HepG2 (cell line): ENCODE results near the gene SMIM8.

ENCODE experiments used
- EHMT2 ChIP-seq: fragments of 200-600 bp; sonication (generic); IDR thresholded peaks from 2 replicates; pipeline ENCODE4 v1.7.0; 2017; ENCODE audit warnings: antibody characterized with exemption, low read depth, low read length, borderline replicate concordance
- EZH2 ChIP-seq: conservative IDR thresholded peaks from 2 replicates; pipeline ENCODE4 v1.6.1; 2012; ENCODE audit warnings: mild to moderate bottlenecking, low read depth, low read length, moderate library complexity
- KDM4B ChIP-seq: sonication (generic); formaldehyde crosslinking; IDR thresholded peaks from 2 replicates; pipeline ENCODE4 v1.4.0; 2020; ENCODE audit warnings: missing genetic modification reagents
- POLR2AphosphoS2 ChIP-seq: IDR thresholded peaks from 2 replicates; pipeline ENCODE4 v1.6.1; 2011; ENCODE audit warnings: low read depth, low read length, improper control_type of control experiment
- RELA ChIP-seq: sonication (generic); formaldehyde crosslinking; IDR thresholded peaks from 2 replicates; pipeline ENCODE4 v1.4.0; 2020; ENCODE audit warnings: missing genetic modification reagents
- SOX5 ChIP-seq: IDR thresholded peaks from 2 replicates; pipeline ENCODE4 v1.6.1; 2016; ENCODE audit warnings: borderline replicate concordance
- TAF1 ChIP-seq: sonication (generic); formaldehyde crosslinking; IDR thresholded peaks from 2 replicates; pipeline ENCODE4 v1.4.0; 2020; ENCODE audit warnings: missing genetic modification reagents
- ZNF326 ChIP-seq: sonication (generic); formaldehyde crosslinking; IDR thresholded peaks from 2 replicates; pipeline ENCODE4 v1.4.0; 2020; ENCODE audit warnings: missing genetic modification reagents, borderline replicate concordance
- TF ChIP-seq, protein P1 (sequence below), 2 experiments: sonication (generic) in 1 of 2; formaldehyde crosslinking in 1 of 2; IDR thresholded peaks; 2 replicates each; pipeline versions ENCODE4 v1.4.0 to v1.6.1; 2016 to 2020; ENCODE audit warnings: borderline replicate concordance in 1 of 2, low read depth in 1 of 2, mild to moderate bottlenecking in 1 of 2, missing genetic modification reagents in 1 of 2
- TF ChIP-seq, protein P2 (sequence below): sonication (generic); formaldehyde crosslinking; IDR thresholded peaks from 2 replicates; pipeline ENCODE4 v1.5.0; 2020; ENCODE audit warnings: mild to moderate bottlenecking, missing genetic modification reagents, moderate library complexity

DNA sequence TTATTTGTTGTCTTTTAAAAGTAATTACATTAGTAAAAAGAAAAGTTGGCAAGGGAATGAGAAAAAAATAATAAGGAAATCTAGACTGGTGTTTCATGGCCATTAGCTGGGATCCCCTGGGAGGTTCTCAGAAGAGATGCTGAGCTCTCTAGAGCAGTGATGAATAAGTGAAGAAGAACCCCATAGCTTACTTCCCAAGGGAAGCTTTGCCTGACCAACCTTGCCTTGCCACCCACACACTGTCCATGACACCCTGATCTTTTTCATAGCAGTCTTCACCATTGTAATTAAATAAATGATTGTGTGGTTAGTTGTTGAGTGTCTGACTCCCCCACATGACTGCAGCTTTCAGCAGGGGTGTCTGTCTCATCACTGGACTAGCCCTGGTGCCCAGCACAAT, 28.1 kb downstream of the SMIM8 start:
- TF ChIP-seq, protein P1, sequence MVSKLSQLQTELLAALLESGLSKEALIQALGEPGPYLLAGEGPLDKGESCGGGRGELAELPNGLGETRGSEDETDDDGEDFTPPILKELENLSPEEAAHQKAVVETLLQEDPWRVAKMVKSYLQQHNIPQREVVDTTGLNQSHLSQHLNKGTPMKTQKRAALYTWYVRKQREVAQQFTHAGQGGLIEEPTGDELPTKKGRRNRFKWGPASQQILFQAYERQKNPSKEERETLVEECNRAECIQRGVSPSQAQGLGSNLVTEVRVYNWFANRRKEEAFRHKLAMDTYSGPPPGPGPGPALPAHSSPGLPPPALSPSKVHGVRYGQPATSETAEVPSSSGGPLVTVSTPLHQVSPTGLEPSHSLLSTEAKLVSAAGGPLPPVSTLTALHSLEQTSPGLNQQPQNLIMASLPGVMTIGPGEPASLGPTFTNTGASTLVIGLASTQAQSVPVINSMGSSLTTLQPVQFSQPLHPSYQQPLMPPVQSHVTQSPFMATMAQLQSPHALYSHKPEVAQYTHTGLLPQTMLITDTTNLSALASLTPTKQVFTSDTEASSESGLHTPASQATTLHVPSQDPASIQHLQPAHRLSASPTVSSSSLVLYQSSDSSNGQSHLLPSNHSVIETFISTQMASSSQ (IDR thresholded peaks at IDR 0.05; ENCODE audit: low read depth), result no peak
- TF ChIP-seq, protein P1 (CRISPR knock-in tag; IDR thresholded peaks at IDR 0.05; ENCODE audit: borderline replicate concordance), result no peak
- TF ChIP-seq, protein P2, sequence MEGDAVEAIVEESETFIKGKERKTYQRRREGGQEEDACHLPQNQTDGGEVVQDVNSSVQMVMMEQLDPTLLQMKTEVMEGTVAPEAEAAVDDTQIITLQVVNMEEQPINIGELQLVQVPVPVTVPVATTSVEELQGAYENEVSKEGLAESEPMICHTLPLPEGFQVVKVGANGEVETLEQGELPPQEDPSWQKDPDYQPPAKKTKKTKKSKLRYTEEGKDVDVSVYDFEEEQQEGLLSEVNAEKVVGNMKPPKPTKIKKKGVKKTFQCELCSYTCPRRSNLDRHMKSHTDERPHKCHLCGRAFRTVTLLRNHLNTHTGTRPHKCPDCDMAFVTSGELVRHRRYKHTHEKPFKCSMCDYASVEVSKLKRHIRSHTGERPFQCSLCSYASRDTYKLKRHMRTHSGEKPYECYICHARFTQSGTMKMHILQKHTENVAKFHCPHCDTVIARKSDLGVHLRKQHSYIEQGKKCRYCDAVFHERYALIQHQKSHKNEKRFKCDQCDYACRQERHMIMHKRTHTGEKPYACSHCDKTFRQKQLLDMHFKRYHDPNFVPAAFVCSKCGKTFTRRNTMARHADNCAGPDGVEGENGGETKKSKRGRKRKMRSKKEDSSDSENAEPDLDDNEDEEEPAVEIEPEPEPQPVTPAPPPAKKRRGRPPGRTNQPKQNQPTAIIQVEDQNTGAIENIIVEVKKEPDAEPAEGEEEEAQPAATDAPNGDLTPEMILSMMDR (CRISPR knock-in tag), result no peak
- no peak for TF ChIP-seq EHMT2
- TF ChIP-seq TAF1 (CRISPR knock-in tag), result no peak
- no peak for TF ChIP-seq KDM4B
- no peak for TF ChIP-seq POLR2AphosphoS2
- TF ChIP-seq SOX5 (CRISPR knock-in tag), result no peak
- TF ChIP-seq EZH2, result no peak
- no peak for TF ChIP-seq ZNF326 (CRISPR knock-in tag)
- TF ChIP-seq RELA, result no peak
